OCI-LY7 (cell line): ENCODE data around the gene SPATA16. TPM values are rescaled to one million over a fixed set of nuclear protein-coding genes. Genes with fewer than 3 reads are reported as not detected.

Experiments used
- BruUV-seq: library from RNA; stranded (reverse); fragments of 400-500 nt; replicated peaks from 2 replicates; lab custom pipeline; 2021; lab: Mats Ljungman, UMichigan
- CTCF ChIA-PET: fragments of 300-600 bp; sonication (Branson Sonifier 250); formaldehyde crosslinking; loops from one replicate; lab custom pipeline; 2022; ENCODE audit warnings: antibody characterized with exemption; ENCODE audit not compliant: unreplicated experiment; lab: Charles Lee
- POLR2A ChIA-PET: fragments of 300-600 bp; sonication (Branson Sonifier 250); formaldehyde crosslinking; loops from one replicate; lab custom pipeline; 2022; ENCODE audit warnings: antibody characterized with exemption; lab: Charles Lee
- DNase-seq: peaks from one replicate; pipeline ENCODE4 v3.0.0-alpha.2; 2015; ENCODE audit warnings: low spot score
- H2AFZ ChIP-seq: fragments of 200-600 bp; sonication (generic), shearing (Covaris generic); 2 replicates; pipeline ENCODE4 v1.6.1; 2014; ENCODE audit warnings: mild to moderate bottlenecking, antibody characterized with exemption, low read length, moderate library complexity
- H3K27ac ChIP-seq: fragments of 200-600 bp; sonication (generic); 2 replicates; pipeline ENCODE4 v1.5.1; 2014; ENCODE audit warnings: mixed run types, low read depth, mild to moderate bottlenecking, moderate library complexity, low read length, inconsistent platforms; ENCODE audit not compliant: poor library complexity, severe bottlenecking
- H3K36me3 ChIP-seq: fragments of 200-600 bp; sonication (generic); 2 replicates; pipeline ENCODE4 v1.6.1; 2014; ENCODE audit warnings: mild to moderate bottlenecking, antibody characterized with exemption, low read length, moderate library complexity, mixed read lengths; ENCODE audit not compliant: insufficient read depth
- H3K4me1 ChIP-seq: fragments of 200-600 bp; sonication (generic); 2 replicates; pipeline ENCODE4 v1.5.1; 2014; ENCODE audit warnings: mild to moderate bottlenecking, low read length; ENCODE audit not compliant: insufficient read depth, poor library complexity, severe bottlenecking
- H3K4me2 ChIP-seq: fragments of 200-600 bp; sonication (generic); 2 replicates; pipeline ENCODE4 v1.6.1; 2014; ENCODE audit warnings: mild to moderate bottlenecking, low read length
- H3K4me3 ChIP-seq: fragments of 200-600 bp; sonication (generic); 2 replicates; pipeline ENCODE4 v1.5.1; 2014; ENCODE audit warnings: mild to moderate bottlenecking, low read depth, low read length; ENCODE audit not compliant: poor library complexity, severe bottlenecking
- H3K79me2 ChIP-seq: fragments of 200-600 bp; sonication (generic); 2 replicates; pipeline ENCODE4 v1.6.1; 2016; ENCODE audit warnings: low read depth, mild to moderate bottlenecking, low read length, moderate library complexity, mixed read lengths; ENCODE audit not compliant: insufficient read depth
- H3K9me2 ChIP-seq: fragments of 200-600 bp; sonication (generic); 2 replicates; pipeline ENCODE4 v1.6.1; 2016; ENCODE audit warnings: mild to moderate bottlenecking, low read length, mixed read lengths; ENCODE audit not compliant: insufficient read depth
- H3K9me3 ChIP-seq: fragments of 200-600 bp; sonication (generic); 2 replicates; pipeline ENCODE4 v1.6.1; 2014; ENCODE audit warnings: mild to moderate bottlenecking, mixed run types, low read length, mixed read lengths
- H4K20me1 ChIP-seq: fragments of 200-600 bp; sonication (generic); 2 replicates; pipeline ENCODE4 v1.6.1; 2014; ENCODE audit warnings: mild to moderate bottlenecking, antibody characterized with exemption, low read length, moderate library complexity, mixed read lengths; ENCODE audit not compliant: insufficient read depth
- EZH2phosphoT487 ChIP-seq: fragments of 200-600 bp; sonication (generic); IDR thresholded peaks from 2 replicates; pipeline ENCODE4 v1.6.1; 2018; ENCODE audit warnings: low read depth, borderline replicate concordance, mild to moderate bottlenecking, mixed run types, antibody characterized with exemption, low read length, moderate library complexity, mixed read lengths
- intact Hi-C: fragments of 100-400 bp; cut with micrococcal nuclease; formaldehyde crosslinking; loops from one replicate; pipeline ENCODE4 v1.10.0; 2022; ENCODE audit not compliant: unreplicated experiment
- total RNA-seq, 2 experiments: library from RNA; depleted of rRNA in 1 of 2; stranded (reverse); fragments of >200 nt in 1 of 2; shearing (Covaris generic) in 1 of 2; gene quantifications; 2 replicates each; pipeline ENCODE4 v1.2.3, GENCODE V29; 2014 to 2022
- TF ChIP-seq, protein P1 (sequence below): fragments of 200-600 bp; sonication (generic); conservative IDR thresholded peaks from 2 replicates; pipeline ENCODE4 v1.5.1; 2014; ENCODE audit warnings: mild to moderate bottlenecking, antibody characterized with exemption, low read length, moderate library complexity, mixed read lengths

The SPATA16 gene
- total RNA-seq, 2 experiments from 2014 or later = not detected

GRCh38 chr3:172958565-172958964 is 182.5 kb downstream of the SPATA16 start:
- Histone ChIP-seq H3K4me1 (no peaks in the 10 kb centered on the region), H3K27ac (no peak overlapping the region), H4K20me1 (no peaks in the 10 kb centered on the region), H3K4me2 (no peak overlapping the region), H3K9me3 (no peaks in the 10 kb centered on the region), H2AFZ (no peak overlapping the region), H3K79me2 (no peaks in the 10 kb centered on the region), H3K36me3 (no peaks in the 10 kb centered on the region), H3K9me2 (no peaks in the 10 kb centered on the region; the same call in 1 of the 2 replicates), H3K4me3 (no peak overlapping the region)
- CTCF ChIA-PET = no interaction called here
- no peak for TF ChIP-seq EZH2phosphoT487
- TF ChIP-seq, protein P1, sequence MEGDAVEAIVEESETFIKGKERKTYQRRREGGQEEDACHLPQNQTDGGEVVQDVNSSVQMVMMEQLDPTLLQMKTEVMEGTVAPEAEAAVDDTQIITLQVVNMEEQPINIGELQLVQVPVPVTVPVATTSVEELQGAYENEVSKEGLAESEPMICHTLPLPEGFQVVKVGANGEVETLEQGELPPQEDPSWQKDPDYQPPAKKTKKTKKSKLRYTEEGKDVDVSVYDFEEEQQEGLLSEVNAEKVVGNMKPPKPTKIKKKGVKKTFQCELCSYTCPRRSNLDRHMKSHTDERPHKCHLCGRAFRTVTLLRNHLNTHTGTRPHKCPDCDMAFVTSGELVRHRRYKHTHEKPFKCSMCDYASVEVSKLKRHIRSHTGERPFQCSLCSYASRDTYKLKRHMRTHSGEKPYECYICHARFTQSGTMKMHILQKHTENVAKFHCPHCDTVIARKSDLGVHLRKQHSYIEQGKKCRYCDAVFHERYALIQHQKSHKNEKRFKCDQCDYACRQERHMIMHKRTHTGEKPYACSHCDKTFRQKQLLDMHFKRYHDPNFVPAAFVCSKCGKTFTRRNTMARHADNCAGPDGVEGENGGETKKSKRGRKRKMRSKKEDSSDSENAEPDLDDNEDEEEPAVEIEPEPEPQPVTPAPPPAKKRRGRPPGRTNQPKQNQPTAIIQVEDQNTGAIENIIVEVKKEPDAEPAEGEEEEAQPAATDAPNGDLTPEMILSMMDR = no peak
- BruUV-seq = no TSS peak
- POLR2A ChIA-PET = interaction anchor here (0.6 kb wide), 1 partner anchor 34 kb away, joined by 3 read pairs; no protein-coding TSS in a partner anchor
- no peak for DNase-seq
- intact Hi-C loops = no loop called here

DNA sequence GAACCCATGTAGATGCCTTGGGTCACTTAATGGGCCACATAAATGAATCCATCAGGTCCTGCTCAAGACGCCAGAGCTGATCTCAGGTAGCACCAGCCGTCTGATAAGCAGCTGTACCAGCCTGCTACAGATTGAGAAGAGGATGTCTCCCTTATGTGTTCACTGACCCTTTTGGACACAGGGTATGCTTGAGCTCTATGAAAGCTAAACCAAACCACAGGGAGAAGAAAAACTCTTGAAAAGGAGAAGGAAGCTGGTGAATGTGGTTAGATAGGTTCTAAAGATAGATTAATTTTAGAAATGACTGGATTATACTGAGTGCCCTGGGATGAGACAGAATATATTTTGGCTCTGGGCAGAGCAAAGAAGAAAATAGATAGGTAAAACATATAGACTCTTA is 187.5 kb downstream of the SPATA16 start:
- H2AFZ ChIP-seq = no peak overlapping the region
- intact Hi-C loops = no loop called here
- BruUV-seq = no TSS peak

GRCh38 chr3:172951511-172951910 is 189.5 kb downstream of the SPATA16 start:
- H3K4me3 ChIP-seq = no peak overlapping the region
- no TSS peak for BruUV-seq

More for the DNA sequence above, 187.5 kb downstream of the SPATA16 start:
- no peaks in the 10 kb centered on the region; the same call in 1 of the 2 replicates for H3K9me2 ChIP-seq
- no peak overlapping the region for H3K4me2 ChIP-seq
- H3K27ac ChIP-seq = no peak overlapping the region
- H3K36me3 ChIP-seq = no peaks in the 10 kb centered on the region
- no peaks in the 10 kb centered on the region for H3K4me1 ChIP-seq
- H4K20me1 ChIP-seq = no peaks in the 10 kb centered on the region
- POLR2A ChIA-PET = interaction anchor here (1.2 to 1.9 kb wide), 2 partner anchors 9 to 11 kb away, joined by 3 to 5 read pairs; no protein-coding TSS in a partner anchor
- TF ChIP-seq EZH2phosphoT487 = no peak
- TF ChIP-seq, protein P1 = no peak
- H3K9me3 ChIP-seq = no peaks in the 10 kb centered on the region
- no peaks in the 10 kb centered on the region for H3K79me2 ChIP-seq
- H3K4me3 ChIP-seq = no peak overlapping the region
- no peak for DNase-seq
- CTCF ChIA-PET = no interaction called here

More at GRCh38 chr3:172951511-172951910, 189.5 kb downstream of the SPATA16 start:
- Histone ChIP-seq H2AFZ (no peak overlapping the region), H3K9me3 (no peaks in the 10 kb centered on the region), H3K4me1 (no peaks in the 10 kb centered on the region), H3K79me2 (no peaks in the 10 kb centered on the region), H3K27ac (no peak overlapping the region), H4K20me1 (no peaks in the 10 kb centered on the region), H3K4me2 (no peak overlapping the region), H3K9me2 (no peaks in the 10 kb centered on the region), H3K36me3 (no peaks in the 10 kb centered on the region)
- ChIA-PET POLR2A (no interaction called here), CTCF (no interaction called here)
- TF ChIP-seq, protein P1 = no peak
- TF ChIP-seq EZH2phosphoT487 = no peak
- DNase-seq = no peak
- intact Hi-C loops = no loop called here
